SH-SY5Y (cell line): ENCODE measurements around the gene PRR33.

Experiments
- GATA2 ChIP-seq: IDR thresholded peaks from 2 replicates; pipeline ENCODE4 v1.6.1; 2011; ENCODE audit warnings: mild to moderate bottlenecking, low read depth, low read length
- GATA3 ChIP-seq: IDR thresholded peaks from 2 replicates; pipeline ENCODE4 v1.6.1; 2011; ENCODE audit warnings: low read depth, mild to moderate bottlenecking, low read length, moderate library complexity

PRR33 gene

DNA sequence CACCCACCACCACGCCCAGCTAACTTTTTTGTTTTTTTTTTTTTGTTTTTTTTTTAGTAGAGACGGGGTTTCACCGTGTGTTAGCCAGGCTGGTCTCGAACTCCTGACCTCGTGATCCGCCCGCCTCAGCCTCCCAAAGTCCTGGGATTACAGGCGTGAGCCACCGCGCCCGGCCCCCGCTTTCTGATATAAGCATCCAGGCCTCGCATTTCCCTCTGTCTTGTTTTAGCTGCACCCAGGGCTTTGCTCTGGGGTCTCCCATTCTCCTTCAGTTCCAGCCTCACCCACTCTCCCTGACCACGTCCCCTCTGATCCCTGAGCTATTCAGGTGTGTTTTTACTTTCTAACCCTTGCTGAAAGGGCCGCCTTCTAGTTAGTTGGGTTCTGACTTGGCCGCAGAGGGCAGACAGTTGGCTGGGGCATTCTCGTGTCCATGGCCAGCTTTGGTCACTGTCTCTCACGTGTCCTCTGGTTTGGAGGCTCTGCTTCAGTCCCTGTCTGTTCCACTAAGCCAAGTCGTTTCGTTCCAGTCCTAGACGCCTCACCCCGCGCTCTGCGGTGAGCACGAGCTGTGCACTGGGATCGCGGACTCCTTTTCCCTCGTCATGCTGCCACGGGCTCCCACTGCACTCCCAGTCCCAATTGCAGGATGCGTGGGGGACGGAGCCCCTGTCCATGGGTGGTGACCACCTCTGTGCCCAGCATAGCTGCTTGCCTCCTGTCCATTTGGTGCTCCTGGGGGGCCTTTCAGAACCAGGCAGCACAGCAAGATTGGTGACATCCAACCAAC lies 21.8 kb upstream of the PRR33 start:
- TF ChIP-seq GATA2: no peak
- TF ChIP-seq GATA3: no peak

DNA sequence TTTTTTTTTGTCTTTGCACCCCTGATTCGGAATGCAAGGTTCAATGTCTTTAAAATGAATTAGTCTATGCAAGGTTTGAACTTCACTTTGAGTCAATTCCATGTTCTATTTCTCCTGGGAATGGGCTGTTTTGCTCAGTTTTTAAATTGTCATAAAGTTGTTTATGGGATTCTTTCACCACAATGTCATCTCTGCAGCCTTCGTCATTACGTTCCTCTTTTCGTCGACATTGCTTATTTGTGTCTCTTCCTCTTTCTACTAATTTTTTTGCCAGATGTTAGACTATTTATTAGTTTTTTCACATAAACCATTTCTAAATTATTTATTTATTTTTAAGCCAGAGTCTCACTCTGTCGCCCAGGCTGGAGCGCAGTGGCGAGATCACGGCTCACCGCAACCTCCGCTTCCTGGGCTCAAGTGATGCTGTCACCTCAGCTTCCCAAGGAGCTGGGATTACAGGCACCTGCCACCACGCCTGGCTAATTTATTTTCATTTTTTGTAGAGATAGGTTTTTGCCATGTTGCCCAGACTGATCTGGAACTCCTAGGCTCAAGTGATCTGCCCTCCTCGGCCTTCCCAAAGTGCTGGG lies 20.7 kb upstream of the PRR33 start:
- no peak for TF ChIP-seq GATA2
- no peak for TF ChIP-seq GATA3

DNA sequence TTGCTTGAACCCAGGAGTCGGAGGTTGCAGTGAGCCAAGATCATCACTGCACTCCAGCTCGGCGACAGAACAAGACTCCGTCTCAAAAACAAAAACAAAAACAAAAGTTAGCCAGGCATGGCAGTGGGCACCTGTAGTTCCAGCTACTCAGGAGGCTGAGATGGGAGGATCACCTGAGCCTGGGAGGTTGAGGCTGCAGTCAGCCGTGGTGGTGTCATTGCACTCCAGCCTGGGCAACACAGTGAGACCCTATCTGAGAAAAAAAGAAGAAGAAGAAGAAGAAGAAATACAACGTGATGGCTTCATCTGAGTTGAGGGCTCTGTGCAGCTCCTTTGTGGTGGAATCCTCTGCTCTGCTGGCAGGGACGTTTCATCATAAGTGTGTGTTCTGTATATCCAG lies 17.8 kb upstream of the PRR33 start:
- TF ChIP-seq GATA3: no peak
- no peak for TF ChIP-seq GATA2

GRCh38 chr11:1908618-1909017 lies 16.9 kb upstream of the PRR33 start:
- TF ChIP-seq GATA2 (no peak), GATA3 (no peak)

- no peak for TF ChIP-seq GATA2
- TF ChIP-seq GATA3: no peak
Observed at GRCh38 chr11:1906611-1907423, 15.1 kb upstream of the PRR33 start.

DNA sequence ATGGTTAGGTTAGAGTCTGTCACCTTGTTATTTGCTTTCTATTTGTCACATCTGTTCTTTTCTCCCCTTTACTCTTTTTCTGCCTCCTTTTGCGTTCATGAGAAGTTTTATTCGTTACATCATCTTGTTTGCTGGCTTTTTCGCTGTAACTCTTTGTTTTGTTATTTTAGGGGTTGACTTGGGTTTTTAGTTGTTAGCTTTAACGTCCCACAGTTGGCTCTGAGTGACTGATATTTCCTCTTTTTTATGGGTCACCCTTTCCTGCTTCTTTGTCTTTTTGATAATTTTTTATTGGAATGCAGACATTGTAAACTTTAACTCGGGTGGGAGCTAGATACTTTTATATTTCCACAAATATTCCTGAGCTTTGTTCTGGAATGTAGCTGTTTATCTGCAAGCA lies 14.5 kb upstream of the PRR33 start:
- TF ChIP-seq GATA2 (no peak), GATA3 (no peak)

GRCh38 chr11:1899686-1900085 lies 8.0 kb upstream of the PRR33 start:
- TF ChIP-seq GATA2: no peak
- TF ChIP-seq GATA3: no peak

GRCh38 chr11:1899090-1899489 lies 7.4 kb upstream of the PRR33 start:
- no peak for TF ChIP-seq GATA3
- TF ChIP-seq GATA2: no peak

- no peak for TF ChIP-seq GATA2
- TF ChIP-seq GATA3: no peak
Observed at GRCh38 chr11:1896923-1897322, 5.2 kb upstream of the PRR33 start.

GRCh38 chr11:1896468-1896867 lies 4.8 kb upstream of the PRR33 start:
- TF ChIP-seq GATA3 (no peak), GATA2 (no peak)

DNA sequence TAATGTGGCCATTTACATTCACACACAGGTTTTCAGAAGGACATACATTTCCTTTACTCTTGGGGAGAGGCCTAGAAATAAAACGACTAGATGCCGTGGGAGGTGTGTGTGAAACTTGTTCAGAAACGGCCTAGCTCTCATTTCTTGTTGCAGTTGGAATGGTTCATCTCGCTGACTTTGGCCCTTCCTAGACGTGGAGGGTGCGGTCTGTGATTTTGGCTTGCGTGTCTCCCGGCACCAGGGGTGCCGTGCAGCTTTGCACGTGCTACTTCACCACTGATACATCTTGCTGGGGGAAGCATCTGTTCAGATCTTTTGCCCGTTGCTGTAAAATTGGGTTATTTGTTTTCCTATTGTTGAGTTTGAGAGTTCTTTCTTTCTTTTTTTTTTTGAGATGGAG lies 3.1 kb upstream of the PRR33 start:
- TF ChIP-seq GATA3 (no peak), GATA2 (no peak)

GRCh38 chr11:1893581-1894359 lies 2.1 kb upstream of the PRR33 start:
- TF ChIP-seq GATA3: no peak
- TF ChIP-seq GATA2: no peak

DNA sequence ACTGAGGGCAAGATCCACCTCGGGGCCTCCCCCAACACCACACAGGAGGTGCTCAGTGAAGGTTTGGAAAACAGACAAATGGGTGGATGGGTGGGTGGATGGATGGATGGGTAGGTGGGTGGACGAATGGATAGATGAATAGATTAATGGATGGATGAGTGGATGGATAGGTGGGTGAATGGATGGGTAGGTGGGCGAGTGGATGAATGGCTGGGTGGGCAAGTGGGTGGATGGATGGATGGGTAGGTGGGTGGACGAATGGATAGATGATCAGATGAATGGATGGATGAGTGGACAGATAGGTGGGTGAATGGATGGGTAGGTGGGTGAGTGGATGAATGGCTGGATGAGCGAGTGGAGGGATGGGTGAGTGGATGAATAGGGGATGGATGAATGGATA lies 863 bp upstream of the PRR33 start:
- TF ChIP-seq GATA3 (no peak), GATA2 (no peak)

- TF ChIP-seq GATA3 (no peak), GATA2 (no peak)
Observed at GRCh38 chr11:1892116-1892515, 421 bp upstream of the PRR33 start.
